ENCODE measurements around the gene KREMEN1.

Gene KREMEN1

GRCh38 chr22:29175312-29175835, 102.5 kb downstream of the KREMEN1 start:
- Histone ChIP-seq H3K4me3 (ENCODE audit: low read depth, low read length) (no peak overlapping the region), H3K27me3 (replicated peaks) (no peaks in the 10 kb centered on the region), H3K27ac (no peak overlapping the region), H3K36me3 (replicated peaks) (no peaks in the 10 kb centered on the region)
- in situ Hi-C loops (cut with HindIII; ENCODE audit: low pct_ligation_motif_present, low sequenced_read_pairs) = no loop called here
- no peak for DNase-seq
- TF ChIP-seq, protein P1, sequence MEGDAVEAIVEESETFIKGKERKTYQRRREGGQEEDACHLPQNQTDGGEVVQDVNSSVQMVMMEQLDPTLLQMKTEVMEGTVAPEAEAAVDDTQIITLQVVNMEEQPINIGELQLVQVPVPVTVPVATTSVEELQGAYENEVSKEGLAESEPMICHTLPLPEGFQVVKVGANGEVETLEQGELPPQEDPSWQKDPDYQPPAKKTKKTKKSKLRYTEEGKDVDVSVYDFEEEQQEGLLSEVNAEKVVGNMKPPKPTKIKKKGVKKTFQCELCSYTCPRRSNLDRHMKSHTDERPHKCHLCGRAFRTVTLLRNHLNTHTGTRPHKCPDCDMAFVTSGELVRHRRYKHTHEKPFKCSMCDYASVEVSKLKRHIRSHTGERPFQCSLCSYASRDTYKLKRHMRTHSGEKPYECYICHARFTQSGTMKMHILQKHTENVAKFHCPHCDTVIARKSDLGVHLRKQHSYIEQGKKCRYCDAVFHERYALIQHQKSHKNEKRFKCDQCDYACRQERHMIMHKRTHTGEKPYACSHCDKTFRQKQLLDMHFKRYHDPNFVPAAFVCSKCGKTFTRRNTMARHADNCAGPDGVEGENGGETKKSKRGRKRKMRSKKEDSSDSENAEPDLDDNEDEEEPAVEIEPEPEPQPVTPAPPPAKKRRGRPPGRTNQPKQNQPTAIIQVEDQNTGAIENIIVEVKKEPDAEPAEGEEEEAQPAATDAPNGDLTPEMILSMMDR (IDR thresholded peaks at IDR 0.05; ENCODE audit: low read depth, low read length, missing control alignments) = no peak

DNA sequence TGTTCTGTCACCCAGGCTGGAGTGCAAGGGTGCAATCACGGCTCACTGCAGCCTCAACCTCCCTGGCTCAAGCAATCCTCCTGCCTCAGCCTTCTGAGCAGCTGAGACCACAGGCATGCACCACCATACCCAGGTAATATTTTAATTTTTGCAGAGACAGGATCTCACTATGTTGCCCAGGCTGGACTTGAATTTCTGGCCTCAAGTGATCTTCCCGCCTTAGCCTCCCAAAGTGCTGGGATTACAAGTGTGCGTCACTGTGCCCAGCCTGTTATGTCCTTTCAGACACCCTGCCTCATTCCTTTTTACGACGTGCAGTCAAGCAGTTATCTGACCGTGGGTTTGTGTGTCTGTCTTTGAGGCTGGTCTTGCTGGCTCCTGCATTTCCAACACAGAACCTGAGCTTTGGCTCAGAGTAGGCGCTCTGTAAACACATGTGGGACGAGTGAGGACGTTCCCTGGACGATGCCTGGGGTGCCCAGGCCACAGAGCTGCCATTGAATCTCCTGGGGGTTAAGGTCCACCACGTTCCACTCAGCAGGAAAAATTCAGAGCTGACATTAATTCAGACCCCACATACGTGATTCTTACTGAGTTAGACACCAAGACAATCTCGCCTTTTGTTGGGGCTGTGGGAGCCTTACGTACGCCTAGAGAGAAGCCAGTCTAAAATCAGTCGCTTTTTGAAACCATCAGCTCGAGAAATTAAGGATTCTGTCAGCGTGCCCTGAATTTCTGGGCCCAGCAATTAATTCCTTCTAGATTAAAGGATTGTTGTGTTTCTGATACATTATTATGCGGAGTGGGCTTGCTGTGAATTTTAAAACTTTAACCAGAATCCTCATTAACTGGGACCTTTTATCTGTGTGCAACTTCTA, 111.4 kb downstream of the KREMEN1 start:
- H3K4me3 ChIP-seq (ENCODE audit: low read depth, low read length) = no peak overlapping the region
- TF ChIP-seq, protein P1 (IDR thresholded peaks at IDR 0.05; ENCODE audit: low read depth, low read length, missing control alignments) = no peak
- in situ Hi-C loops (cut with HindIII; ENCODE audit: low pct_ligation_motif_present, low sequenced_read_pairs) = no loop called here
- no peak for DNase-seq
- no peaks in the 10 kb centered on the region for H3K27me3 ChIP-seq (replicated peaks)
- no peaks in the 10 kb centered on the region for H3K36me3 ChIP-seq (replicated peaks)
- H3K27ac ChIP-seq = no peak overlapping the region

DNA sequence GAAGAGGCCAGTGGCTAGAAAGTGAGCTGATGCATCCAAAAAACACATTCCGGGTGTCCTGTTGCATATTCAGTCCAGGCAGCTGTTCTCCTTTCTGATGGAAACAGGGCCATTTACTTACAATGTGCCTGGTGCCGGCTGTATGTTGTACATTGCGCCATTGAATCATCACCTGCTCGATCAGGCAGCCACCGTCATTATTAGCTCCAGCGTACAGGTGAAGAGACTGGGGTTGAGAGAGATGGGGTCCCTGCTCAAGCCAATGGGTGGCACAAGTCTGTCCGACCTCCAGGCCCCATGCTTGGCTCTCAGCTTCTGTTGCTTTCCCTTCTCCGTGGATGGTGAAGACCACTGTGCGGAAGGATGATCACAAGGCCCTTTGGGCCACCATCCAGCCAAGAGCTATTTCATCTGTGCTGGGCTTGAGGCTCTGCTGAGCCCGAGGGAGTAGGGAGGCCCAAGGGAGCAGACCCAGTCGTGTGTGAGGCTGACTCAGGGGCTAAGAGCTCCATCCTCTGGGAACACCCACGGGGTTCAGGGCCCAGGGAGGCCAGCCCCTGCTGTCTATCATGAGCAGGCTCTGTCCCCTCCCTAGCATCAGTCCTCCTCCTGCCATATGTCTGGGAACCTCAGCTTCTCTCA, 112.1 kb downstream of the KREMEN1 start:
- no peaks in the 10 kb centered on the region for H3K36me3 ChIP-seq (replicated peaks)
- no peak for DNase-seq
- H3K4me3 ChIP-seq (ENCODE audit: low read depth, low read length) = no peak overlapping the region
- H3K27me3 ChIP-seq (replicated peaks) = no peaks in the 10 kb centered on the region
- TF ChIP-seq, protein P1 (IDR thresholded peaks at IDR 0.05; ENCODE audit: low read depth, low read length, missing control alignments) = no peak
- H3K27ac ChIP-seq = no peak overlapping the region
- in situ Hi-C loops (cut with HindIII; ENCODE audit: low pct_ligation_motif_present, low sequenced_read_pairs) = no loop called here

GRCh38 chr22:29186302-29186701, 113.5 kb downstream of the KREMEN1 start:
- TF ChIP-seq, protein P1 (IDR thresholded peaks at IDR 0.05; ENCODE audit: low read depth, low read length, missing control alignments) = no peak
- in situ Hi-C loops (cut with HindIII; ENCODE audit: low pct_ligation_motif_present, low sequenced_read_pairs) = no loop called here
- Histone ChIP-seq H3K27ac (no peak overlapping the region), H3K36me3 (replicated peaks) (no peaks in the 10 kb centered on the region), H3K27me3 (replicated peaks) (no peaks in the 10 kb centered on the region), H3K4me3 (ENCODE audit: low read depth, low read length) (no peak overlapping the region)
- no peak for DNase-seq

- no peaks in the 10 kb centered on the region for H3K36me3 ChIP-seq (replicated peaks)
- TF ChIP-seq, protein P1 (IDR thresholded peaks at IDR 0.05; ENCODE audit: low read depth, low read length, missing control alignments) = no peak
- no peak overlapping the region for H3K27ac ChIP-seq
- no peak for DNase-seq
- no peaks in the 10 kb centered on the region for H3K27me3 ChIP-seq (replicated peaks)
- H3K4me3 ChIP-seq (ENCODE audit: low read depth, low read length) = no peak overlapping the region
- in situ Hi-C loops (cut with HindIII; ENCODE audit: low pct_ligation_motif_present, low sequenced_read_pairs) = no loop called here
Measured at GRCh38 chr22:29187831-29188230, 115.0 kb downstream of the KREMEN1 start.

Measured in brain microvascular endothelial cell (primary cell).